ENCODE data around the gene SOCS6.
"Not testable (repeated sequence)": the region's sequence is repeated elsewhere in the genome, so short reads cannot be mapped to it uniquely, and the experiment has no call there.

Gene SOCS6

DNA sequence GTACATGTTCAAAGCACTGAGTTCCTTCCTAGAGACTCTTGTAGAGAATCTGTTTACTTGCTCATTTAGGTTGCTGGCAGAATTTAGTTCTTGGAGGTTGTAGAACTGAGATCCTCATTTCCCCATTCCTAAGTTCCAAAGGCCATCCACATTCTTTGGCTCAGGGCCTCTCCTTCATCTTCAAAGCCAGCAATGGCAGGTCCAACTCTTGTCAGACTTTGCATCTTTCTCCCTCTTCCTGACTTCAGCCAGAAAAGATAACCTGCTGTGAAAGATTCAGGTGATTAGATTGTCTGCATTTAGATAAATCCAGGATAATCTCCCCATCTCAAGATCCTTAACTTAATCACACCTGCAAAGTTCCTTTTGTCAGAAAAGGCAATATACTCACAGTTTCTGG is 51.1 kb downstream of the SOCS6 start:
- no peak for DNase-seq
- no peak overlapping the region for H3K4me3 ChIP-seq (ENCODE audit: low read depth, low read length)
- TF ChIP-seq, protein P1, sequence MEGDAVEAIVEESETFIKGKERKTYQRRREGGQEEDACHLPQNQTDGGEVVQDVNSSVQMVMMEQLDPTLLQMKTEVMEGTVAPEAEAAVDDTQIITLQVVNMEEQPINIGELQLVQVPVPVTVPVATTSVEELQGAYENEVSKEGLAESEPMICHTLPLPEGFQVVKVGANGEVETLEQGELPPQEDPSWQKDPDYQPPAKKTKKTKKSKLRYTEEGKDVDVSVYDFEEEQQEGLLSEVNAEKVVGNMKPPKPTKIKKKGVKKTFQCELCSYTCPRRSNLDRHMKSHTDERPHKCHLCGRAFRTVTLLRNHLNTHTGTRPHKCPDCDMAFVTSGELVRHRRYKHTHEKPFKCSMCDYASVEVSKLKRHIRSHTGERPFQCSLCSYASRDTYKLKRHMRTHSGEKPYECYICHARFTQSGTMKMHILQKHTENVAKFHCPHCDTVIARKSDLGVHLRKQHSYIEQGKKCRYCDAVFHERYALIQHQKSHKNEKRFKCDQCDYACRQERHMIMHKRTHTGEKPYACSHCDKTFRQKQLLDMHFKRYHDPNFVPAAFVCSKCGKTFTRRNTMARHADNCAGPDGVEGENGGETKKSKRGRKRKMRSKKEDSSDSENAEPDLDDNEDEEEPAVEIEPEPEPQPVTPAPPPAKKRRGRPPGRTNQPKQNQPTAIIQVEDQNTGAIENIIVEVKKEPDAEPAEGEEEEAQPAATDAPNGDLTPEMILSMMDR (IDR thresholded peaks at IDR 0.05; ENCODE audit: low read depth, low read length), result no peak
- H3K36me3 ChIP-seq, result no peaks in the 10 kb centered on the region
- no peaks in the 10 kb centered on the region for H3K9me3 ChIP-seq (ENCODE audit: severe bottlenecking)
- no peak overlapping the region for H3K27ac ChIP-seq
- no peaks in the 10 kb centered on the region for H3K27me3 ChIP-seq (ENCODE audit: insufficient read depth, low read depth, severe bottlenecking)

DNA sequence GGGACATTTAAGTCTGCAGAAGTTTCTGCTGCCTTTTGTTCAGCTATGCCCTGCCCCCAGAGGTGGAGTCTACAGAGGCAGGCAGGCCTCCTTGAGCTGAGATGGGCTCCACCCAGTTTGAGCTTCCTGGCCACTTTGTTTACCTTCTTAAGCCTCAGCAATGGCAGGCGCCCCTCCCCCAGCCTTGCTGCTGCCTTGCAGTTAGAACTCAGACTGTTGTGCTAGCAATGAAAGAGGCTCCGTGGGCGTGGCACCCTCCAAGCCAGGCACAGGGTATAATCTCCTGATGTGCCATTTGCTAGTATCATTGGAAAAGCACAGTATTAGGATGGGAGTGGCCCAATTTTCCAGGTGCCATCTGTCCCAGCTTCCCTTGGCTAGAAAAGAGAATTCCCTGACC is 59.6 kb downstream of the SOCS6 start:
- H3K27ac ChIP-seq; H3K36me3 ChIP-seq; H3K9me3 ChIP-seq (ENCODE audit: severe bottlenecking); H3K4me3 ChIP-seq (ENCODE audit: low read depth, low read length); H3K27me3 ChIP-seq (ENCODE audit: insufficient read depth, low read depth, severe bottlenecking): not testable (repeated sequence)
- DNase-seq, result peak; percentile 15

DNA sequence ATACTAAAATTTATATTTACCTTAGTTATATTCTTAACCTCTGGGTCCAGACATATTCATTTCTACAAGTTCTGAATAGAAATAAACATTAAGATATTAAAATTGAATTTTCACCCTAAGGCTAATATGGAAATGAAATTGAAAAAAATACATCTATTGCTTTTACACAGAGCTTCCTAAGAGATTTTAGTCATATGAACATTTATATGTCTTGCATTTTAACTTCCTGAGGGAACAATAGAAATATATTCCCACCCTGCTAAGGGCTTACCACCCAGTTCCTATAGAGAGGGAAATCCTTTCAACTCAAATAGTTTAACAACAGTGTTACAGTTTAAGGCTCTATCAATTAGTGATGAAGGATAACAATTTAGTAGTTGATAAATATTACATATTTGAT is 60.5 kb downstream of the SOCS6 start:
- no peaks in the 10 kb centered on the region for H3K36me3 ChIP-seq
- no peaks in the 10 kb centered on the region for H3K27me3 ChIP-seq (ENCODE audit: insufficient read depth, low read depth, severe bottlenecking)
- H3K27ac ChIP-seq, result no peak overlapping the region
- TF ChIP-seq, protein P1 (IDR thresholded peaks at IDR 0.05; ENCODE audit: low read depth, low read length), result no peak
- DNase-seq, result no peak
- H3K9me3 ChIP-seq (ENCODE audit: severe bottlenecking), result no peaks in the 10 kb centered on the region
- H3K4me3 ChIP-seq (ENCODE audit: low read depth, low read length), result no peak overlapping the region

DNA sequence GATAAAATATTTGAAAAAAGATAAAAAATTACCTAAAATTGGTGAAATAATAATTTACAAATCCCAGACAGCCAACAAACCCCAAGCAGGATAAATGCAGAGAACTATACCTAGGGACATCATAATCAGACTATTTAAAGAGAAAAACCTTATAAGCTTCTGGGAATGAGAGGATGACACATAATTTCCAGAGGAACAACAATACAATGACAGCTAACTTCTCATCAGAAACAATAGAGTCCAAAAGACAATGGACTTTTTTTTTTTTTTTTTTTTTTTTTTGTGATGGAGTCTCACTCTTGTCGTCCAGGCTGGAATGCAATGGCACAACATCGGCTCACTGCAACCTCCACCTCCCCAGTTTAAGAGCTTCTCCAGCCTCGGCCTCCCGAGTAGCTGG is 65.2 kb downstream of the SOCS6 start:
- Histone ChIP-seq H3K27ac (no peak overlapping the region), H3K4me3 (ENCODE audit: low read depth, low read length) (no peak overlapping the region), H3K9me3 (ENCODE audit: severe bottlenecking) (no peaks in the 10 kb centered on the region), H3K27me3 (ENCODE audit: insufficient read depth, low read depth, severe bottlenecking) (no peaks in the 10 kb centered on the region), H3K36me3 (no peaks in the 10 kb centered on the region)
- TF ChIP-seq, protein P1 (IDR thresholded peaks at IDR 0.05; ENCODE audit: low read depth, low read length), result no peak
- no peak for DNase-seq

DNA sequence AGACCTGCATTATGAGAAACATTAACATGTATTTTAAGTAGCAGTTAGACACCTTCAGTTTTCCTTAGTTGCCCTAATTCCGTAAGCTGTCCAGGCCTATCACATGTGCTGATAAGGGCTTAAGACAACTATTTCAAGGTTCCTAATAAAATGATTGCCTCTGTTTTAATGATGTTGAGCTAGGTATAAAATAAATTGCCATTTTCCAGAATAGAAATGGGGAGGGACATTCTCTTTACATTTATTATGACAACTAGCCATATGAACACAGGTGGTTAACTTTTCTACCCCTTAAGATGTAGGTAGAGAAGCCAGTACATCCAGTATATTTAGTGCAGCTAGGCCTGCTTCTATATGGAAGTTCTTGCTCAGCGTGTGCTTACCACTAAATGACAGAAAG is 65.9 kb downstream of the SOCS6 start:
- Histone ChIP-seq H3K27me3 (ENCODE audit: insufficient read depth, low read depth, severe bottlenecking) (no peaks in the 10 kb centered on the region), H3K4me3 (ENCODE audit: low read depth, low read length) (no peak overlapping the region), H3K27ac (no peak overlapping the region), H3K9me3 (ENCODE audit: severe bottlenecking) (no peaks in the 10 kb centered on the region), H3K36me3 (no peaks in the 10 kb centered on the region)
- no peak for DNase-seq
- TF ChIP-seq, protein P1 (IDR thresholded peaks at IDR 0.05; ENCODE audit: low read depth, low read length), result no peak

DNA sequence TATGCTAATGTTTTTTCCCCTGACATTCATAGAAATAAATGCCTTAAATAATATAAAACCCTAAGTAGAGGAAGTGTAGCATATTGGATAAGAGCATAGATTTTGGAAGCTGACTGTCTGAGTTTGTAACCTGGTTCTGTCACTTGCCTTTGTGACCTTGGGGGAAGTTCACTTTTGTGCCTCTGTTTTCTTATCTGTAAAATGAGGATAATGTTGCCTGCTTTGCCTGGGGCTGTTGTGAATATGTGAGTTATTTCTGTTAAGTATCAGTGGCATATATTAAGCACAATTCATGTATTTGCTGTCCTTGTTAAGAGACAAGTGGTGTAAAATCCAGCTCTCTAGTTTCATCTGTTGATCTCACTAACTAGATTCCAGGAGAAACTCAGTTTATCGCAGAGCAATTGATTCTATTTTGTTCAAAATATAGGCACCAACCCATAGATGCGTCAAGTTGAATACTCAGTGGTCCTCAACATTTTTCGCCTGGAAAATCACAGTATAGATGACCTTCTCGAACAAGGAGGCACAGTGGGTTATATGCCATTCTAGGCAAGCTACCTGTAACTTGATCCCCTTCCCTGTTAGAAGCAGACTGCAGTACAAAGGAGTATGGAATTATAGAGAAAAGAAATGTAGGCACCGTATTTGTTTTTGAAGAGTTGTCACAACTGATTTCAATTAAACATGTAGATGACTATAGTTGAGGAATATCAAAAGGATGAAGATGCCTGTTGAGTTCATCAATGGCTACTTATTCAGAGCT is 67.0 kb downstream of the SOCS6 start:
- Histone ChIP-seq H3K36me3 (no peaks in the 10 kb centered on the region), H3K4me3 (ENCODE audit: low read depth, low read length) (no peak overlapping the region), H3K27ac (no peak overlapping the region), H3K9me3 (ENCODE audit: severe bottlenecking) (no peaks in the 10 kb centered on the region), H3K27me3 (ENCODE audit: insufficient read depth, low read depth, severe bottlenecking) (no peaks in the 10 kb centered on the region)
- TF ChIP-seq, protein P1 (IDR thresholded peaks at IDR 0.05; ENCODE audit: low read depth, low read length), result no peak
- DNase-seq, result no peak

DNA sequence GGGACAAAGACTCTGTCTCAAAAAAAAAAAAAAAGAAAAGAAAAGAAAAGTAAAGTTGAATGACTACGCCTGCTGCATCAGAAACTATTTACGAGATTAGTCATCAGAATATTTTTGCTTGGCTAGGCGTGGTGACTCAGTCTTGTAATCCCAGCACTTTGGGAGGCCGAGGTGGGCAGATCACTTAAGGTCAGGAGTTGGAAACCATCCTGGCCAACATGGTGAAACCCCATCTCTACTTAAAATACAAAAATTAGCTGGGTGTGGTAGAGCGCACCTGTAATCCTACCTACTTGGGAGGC is 69.2 kb downstream of the SOCS6 start:
- H3K4me3 ChIP-seq (ENCODE audit: low read depth, low read length); H3K36me3 ChIP-seq; H3K9me3 ChIP-seq (ENCODE audit: severe bottlenecking); H3K27ac ChIP-seq; H3K27me3 ChIP-seq (ENCODE audit: insufficient read depth, low read depth, severe bottlenecking); DNase-seq: not testable (repeated sequence)
